ENCODE data around the gene GPR152.
"Not testable (repeated sequence)": the region's sequence is repeated elsewhere in the genome, so short reads cannot be mapped to it uniquely, and the experiment has no call there.

The GPR152 gene

GRCh38 chr11:67489203-67489884, 36.8 kb upstream of the GPR152 start:
- no peak for DNase-seq (ENCODE audit: low read depth)

- DNase-seq (ENCODE audit: low read depth) = no peak
Observed at GRCh38 chr11:67486481-67487195, 34.1 kb upstream of the GPR152 start.

GRCh38 chr11:67485873-67486361, 33.4 kb upstream of the GPR152 start:
- not testable (repeated sequence) for DNase-seq (ENCODE audit: low read depth)

DNA sequence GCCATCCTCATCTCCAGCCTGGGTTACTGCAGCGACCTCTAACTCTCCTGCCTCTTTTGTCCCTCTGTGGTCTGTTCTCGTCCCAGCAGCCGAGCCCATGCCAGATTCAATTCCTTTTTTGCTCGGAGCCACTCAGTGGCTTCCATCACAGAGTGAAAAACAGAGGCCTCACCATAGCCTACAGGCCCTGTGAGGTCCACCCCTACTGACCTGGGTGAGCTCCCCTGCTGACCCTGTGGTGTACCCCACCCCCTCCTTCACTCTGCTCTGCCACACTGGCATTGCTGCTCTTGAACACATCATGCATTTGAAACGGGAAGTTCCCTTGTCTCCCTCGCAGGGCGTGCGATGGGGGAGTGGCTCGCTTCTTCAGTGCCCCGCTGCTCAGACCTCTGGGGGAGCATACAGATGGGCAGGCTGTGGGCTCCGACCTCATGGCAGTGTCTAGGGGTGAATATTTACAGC, 32.4 kb upstream of the GPR152 start:
- DNase-seq (ENCODE audit: low read depth) = peak; percentile 47

- DNase-seq (ENCODE audit: low read depth) = peak; percentile 25
Observed at GRCh38 chr11:67483831-67484665, 31.5 kb upstream of the GPR152 start.

GRCh38 chr11:67482827-67483798, 30.6 kb upstream of the GPR152 start, which contains the start of gene AIP:
AIP (plus strand) TSS chr11:67483026; CDS start chr11:67483159, 133 bp downstream.
- peak; percentile 95 for DNase-seq (ENCODE audit: low read depth)

- no peak for DNase-seq (ENCODE audit: low read depth)
Observed at GRCh38 chr11:67482275-67482826, 29.8 kb upstream of the GPR152 start.

- DNase-seq (ENCODE audit: low read depth) = not testable (repeated sequence)
Observed at GRCh38 chr11:67477344-67478050, 25.0 kb upstream of the GPR152 start.

GRCh38 chr11:67476692-67477091, 24.2 kb upstream of the GPR152 start:
- not testable (repeated sequence) for DNase-seq (ENCODE audit: low read depth)

DNA sequence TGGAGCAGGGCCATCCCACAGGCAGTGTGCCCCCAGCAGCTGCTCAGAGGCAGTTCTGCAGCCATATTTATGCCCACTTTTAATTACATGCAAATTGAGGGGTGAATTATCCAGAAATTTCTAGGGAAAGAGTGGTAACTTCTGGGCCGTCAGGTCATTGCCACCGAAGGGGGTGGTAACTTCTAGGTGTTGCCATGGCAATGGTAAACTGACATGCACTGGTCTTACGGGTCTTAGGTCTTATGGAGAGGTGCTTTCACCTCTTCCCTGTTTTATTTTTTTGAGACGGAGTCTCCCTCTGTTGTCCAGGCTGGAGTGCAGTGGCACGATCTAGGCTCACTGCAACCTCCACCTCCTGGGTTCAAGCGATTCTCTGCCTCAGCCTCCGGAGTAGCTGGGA, 20.4 kb upstream of the GPR152 start:
- DNase-seq (ENCODE audit: low read depth) = no peak

- DNase-seq (ENCODE audit: low read depth) = no peak
Observed at GRCh38 chr11:67470337-67471002, 17.9 kb upstream of the GPR152 start.

DNA sequence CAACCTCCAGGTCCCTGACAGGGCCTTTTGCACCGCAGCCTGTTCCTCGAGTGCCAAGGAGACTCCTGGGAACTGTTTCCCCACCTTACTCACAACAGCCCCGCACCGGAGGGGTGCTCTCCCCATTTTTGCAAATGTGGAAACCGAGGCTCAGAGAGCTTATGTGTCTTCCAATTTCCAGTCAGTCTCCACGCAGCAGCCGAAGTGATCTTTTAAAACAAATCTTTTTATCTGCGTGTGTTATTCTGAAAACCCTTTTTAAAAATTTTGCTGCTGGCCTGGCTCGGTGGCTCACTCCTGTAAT, 16.9 kb upstream of the GPR152 start:
- no peak for DNase-seq (ENCODE audit: low read depth)

- peak; percentile 85 for DNase-seq (ENCODE audit: low read depth)
Observed at GRCh38 chr11:67468759-67469507, 16.4 kb upstream of the GPR152 start, which contains the start of gene TMEM134. TMEM134 (minus strand) TSS chr11:67469251; CDS start chr11:67469192, 59 bp downstream.

DNA sequence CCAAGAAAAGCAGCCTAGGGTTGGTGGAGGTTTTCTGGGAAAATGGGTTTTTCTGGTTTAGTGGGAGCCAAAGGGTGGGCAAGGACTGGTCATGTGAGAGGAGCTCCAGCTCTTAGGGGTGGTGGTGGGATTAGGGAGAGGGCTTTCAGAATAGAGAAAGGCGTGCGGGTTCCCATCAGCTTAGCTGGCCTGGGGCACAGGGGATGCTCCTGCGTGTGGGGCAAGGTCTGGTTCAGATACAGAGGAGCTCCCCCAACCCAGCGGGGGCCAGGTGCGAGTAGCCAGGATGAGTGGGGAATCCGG, 15.9 kb upstream of the GPR152 start:
- DNase-seq (ENCODE audit: low read depth) = no peak

GRCh38 chr11:67468056-67468455, 15.5 kb upstream of the GPR152 start:
- no peak for DNase-seq (ENCODE audit: low read depth)

GRCh38 chr11:67466962-67467771, 14.6 kb upstream of the GPR152 start:
- no peak for DNase-seq (ENCODE audit: low read depth)

GRCh38 chr11:67466367-67466766, 13.8 kb upstream of the GPR152 start:
- no peak for DNase-seq (ENCODE audit: low read depth)

GRCh38 chr11:67465530-67465929, 13.0 kb upstream of the GPR152 start:
- DNase-seq (ENCODE audit: low read depth) = not testable (repeated sequence)

Data from T-helper 22 cell (primary cell).